Stimulated activated CD4-positive, alpha-beta T cell treated with anti-CD3 and anti-CD28 coated beads, Interleukin-15, amount 100 ng/mL, for 1 hour (primary cell): ENCODE data around the gene TP53TG3F.
"Not testable (repeated sequence)": the region's sequence is repeated elsewhere in the genome, so short reads cannot be mapped to it uniquely, and the experiment has no call there.

Experiments
- DNase-seq, 2 donors: peaks; one replicate each; pipeline ENCODE4 v3.0.0-alpha.2; 2020; ENCODE audit warnings: low read depth in 1 of 2, low spot score in 1 of 2

The TP53TG3F gene, protein sequence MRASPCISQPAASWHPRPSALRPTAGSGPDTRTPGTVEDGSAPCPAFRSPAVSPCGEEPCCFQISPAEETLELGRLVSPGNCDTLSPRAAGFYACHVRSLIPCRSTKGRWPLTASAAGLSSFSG

DNA sequence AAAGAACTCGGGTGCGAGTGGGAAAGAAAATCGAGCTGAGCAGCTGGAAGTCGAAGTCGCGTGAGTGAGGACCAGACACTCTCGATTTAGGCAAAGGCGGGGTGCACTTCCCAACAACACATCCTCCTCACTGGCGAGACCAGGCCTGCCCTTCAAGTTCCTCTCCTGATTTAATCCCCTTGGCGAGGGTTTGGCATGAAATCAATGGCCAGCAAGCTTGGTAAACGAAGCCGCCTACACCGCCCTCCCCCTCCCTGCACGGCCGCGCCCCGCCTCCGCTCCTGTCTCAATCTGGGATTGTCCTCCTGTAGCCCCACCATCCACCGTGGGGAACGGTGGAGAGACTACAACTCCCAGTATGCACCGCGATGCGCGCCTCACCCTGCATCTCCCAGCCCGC is at the start of gene TP53TG3F:
Gene TP53TG3F (plus strand): TSS at position 301 of the 400 bp plus-strand sequence. CDS start 68 bp downstream, at position 369.
- DNase-seq = not testable (repeated sequence)

GRCh38 chr16:33491611-33492010 is 32.2 kb downstream of the TP53TG3F start:
- not testable (repeated sequence) for DNase-seq

DNA sequence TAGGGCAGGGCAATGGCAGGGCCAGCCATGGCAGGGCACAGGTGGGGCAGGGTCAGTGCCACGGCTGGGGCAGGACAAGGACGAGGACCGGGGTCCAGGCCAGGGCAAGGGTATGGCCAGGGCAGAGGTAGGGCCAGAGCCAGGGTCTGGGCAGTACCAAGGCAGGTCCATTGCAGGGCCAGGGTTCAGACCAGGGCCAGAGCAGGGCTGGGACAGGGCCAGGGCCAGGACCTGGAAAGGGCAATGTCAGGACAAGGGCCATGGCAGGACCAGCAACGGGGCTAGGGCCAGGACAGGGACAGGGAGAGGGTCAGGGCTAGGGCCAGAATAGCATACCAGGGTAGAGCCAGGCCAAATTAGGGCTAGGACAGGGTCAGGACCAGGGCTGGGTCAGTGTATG is 47.8 kb downstream of the TP53TG3F start:
- DNase-seq = not testable (repeated sequence)

- not testable (repeated sequence) for DNase-seq
These were observed 49.7 kb downstream of the TP53TG3F start for GRCh38 chr16:33509070-33509469.

GRCh38 chr16:33509906-33510305 is 50.5 kb downstream of the TP53TG3F start:
- DNase-seq = not testable (repeated sequence)
